ENCODE data around the gene ADCY2.

GRCh38 chr5:7714119-7714518, 318.2 kb downstream of the ADCY2 start:
- TF ChIP-seq CTCF (conservative IDR thresholded peaks at IDR 0.05; ENCODE audit: low read length) (no peak), EZH2phosphoT487 (IDR thresholded peaks at IDR 0.05; ENCODE audit: borderline replicate concordance, low read depth, low read length) (no peak)

All from OCI-LY7 (cell line).